Fibroblast of the aortic adventitia (primary cell): ENCODE data around the gene PIP4K2A. TPM values are rescaled to one million over a fixed set of nuclear protein-coding genes. Genes with fewer than 3 reads are reported as not detected.

Experiments used
- DNase-seq: peaks from one replicate; pipeline ENCODE4 v3.0.0-alpha.2; 2010; ENCODE audit warnings: low read depth
- H3K4me3 ChIP-seq: 2 replicates; pipeline ENCODE4 v1.5.1; 2011; ENCODE audit warnings: low read depth, mild to moderate bottlenecking, control low read depth, low read length, moderate library complexity
- total RNA-seq: library from RNA; depleted of rRNA; stranded (reverse); fragments of >200 nt; gene quantifications from 2 replicates; pipeline ENCODE4 v1.2.3, GENCODE V29; 2012; ENCODE audit warnings: low replicate concordance
- TF ChIP-seq, protein P1 (sequence below): IDR thresholded peaks from 2 replicates; pipeline ENCODE4 v1.5.1; 2011; ENCODE audit warnings: mild to moderate bottlenecking, low read length, control low read depth, inconsistent platforms; ENCODE audit not compliant: insufficient read depth

PIP4K2A gene
- total RNA-seq, 1 donor, result 52.2 TPM

DNA sequence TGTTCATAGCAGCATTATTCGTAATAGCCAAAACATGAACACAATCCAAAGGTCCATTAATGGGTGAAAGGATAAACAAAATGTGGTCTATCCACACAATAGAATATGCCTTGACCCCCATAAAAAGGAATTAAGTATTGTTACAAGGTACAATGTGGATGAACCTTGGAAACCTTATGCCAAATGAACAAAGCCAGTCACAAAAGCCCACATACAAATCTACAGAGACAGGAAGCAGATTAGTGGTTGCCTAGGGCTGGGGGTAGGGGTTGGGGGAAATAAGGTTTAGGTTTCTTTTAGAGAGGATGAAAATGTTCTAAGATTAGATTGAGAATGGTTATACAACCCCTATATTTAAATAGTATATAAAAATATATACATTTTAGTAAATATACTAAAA lies 34.8 kb downstream of the PIP4K2A start:
- no peak overlapping the region for H3K4me3 ChIP-seq
- DNase-seq, result no peak
- TF ChIP-seq, protein P1, sequence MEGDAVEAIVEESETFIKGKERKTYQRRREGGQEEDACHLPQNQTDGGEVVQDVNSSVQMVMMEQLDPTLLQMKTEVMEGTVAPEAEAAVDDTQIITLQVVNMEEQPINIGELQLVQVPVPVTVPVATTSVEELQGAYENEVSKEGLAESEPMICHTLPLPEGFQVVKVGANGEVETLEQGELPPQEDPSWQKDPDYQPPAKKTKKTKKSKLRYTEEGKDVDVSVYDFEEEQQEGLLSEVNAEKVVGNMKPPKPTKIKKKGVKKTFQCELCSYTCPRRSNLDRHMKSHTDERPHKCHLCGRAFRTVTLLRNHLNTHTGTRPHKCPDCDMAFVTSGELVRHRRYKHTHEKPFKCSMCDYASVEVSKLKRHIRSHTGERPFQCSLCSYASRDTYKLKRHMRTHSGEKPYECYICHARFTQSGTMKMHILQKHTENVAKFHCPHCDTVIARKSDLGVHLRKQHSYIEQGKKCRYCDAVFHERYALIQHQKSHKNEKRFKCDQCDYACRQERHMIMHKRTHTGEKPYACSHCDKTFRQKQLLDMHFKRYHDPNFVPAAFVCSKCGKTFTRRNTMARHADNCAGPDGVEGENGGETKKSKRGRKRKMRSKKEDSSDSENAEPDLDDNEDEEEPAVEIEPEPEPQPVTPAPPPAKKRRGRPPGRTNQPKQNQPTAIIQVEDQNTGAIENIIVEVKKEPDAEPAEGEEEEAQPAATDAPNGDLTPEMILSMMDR, result no peak

GRCh38 chr10:22677333-22677732 lies 37.0 kb downstream of the PIP4K2A start:
- no peak for DNase-seq
- TF ChIP-seq, protein P1, result no peak
- no peak overlapping the region for H3K4me3 ChIP-seq

GRCh38 chr10:22676435-22676834 lies 37.9 kb downstream of the PIP4K2A start:
- DNase-seq, result no peak
- H3K4me3 ChIP-seq, result no peak overlapping the region
- TF ChIP-seq, protein P1, result no peak

- TF ChIP-seq, protein P1, result no peak
- no peak for DNase-seq
- no peak overlapping the region for H3K4me3 ChIP-seq
Observed at GRCh38 chr10:22674573-22674930, 39.8 kb downstream of the PIP4K2A start.

- no peak overlapping the region for H3K4me3 ChIP-seq
- no peak for DNase-seq
- TF ChIP-seq, protein P1, result no peak
Observed at GRCh38 chr10:22673785-22674572, 40.4 kb downstream of the PIP4K2A start.

DNA sequence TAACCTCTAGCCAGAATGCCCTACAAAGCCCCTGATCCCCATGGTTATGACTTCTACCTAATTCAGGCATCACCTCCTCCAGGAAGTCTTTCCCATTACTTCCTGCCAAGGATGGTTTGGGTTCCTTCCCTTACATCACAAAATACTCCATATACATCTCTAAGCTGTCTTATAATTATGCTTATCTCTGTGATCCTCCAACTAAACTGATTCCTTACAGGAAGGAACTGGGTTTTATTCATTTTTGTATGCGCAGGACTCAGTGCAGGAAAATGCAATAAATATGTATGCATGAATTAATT lies 41.3 kb downstream of the PIP4K2A start:
- TF ChIP-seq, protein P1, result no peak
- DNase-seq, result no peak
- no peak overlapping the region for H3K4me3 ChIP-seq
